KG1 (cell line): ENCODE data around the gene ATP6V1B1.

ENCODE experiments used
- DNase-seq: peaks from one replicate; lab custom pipeline; 2025; lab: John Stamatoyannopoulos, UW

ATP6V1B1 gene

DNA sequence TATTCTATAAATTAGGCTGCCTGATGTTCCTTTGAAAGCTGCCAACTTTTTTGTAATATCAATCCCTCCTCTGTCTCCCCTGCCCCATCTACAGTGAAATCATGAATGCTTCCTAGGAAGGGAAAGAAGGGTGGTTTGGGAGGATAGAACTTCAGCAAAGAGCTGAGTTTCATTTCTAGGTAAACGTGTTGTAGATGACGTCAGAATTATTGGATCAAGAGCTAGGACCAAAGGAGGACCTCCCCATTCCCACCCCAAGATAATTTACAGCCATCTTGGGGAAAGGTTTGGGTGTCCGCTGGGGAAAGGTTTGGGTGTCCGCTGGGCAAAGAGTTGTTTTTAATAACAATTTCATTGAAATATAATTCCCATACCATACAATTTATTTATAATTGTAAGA lies 31.5 kb downstream of the ATP6V1B1 start:
- no peak for DNase-seq

DNA sequence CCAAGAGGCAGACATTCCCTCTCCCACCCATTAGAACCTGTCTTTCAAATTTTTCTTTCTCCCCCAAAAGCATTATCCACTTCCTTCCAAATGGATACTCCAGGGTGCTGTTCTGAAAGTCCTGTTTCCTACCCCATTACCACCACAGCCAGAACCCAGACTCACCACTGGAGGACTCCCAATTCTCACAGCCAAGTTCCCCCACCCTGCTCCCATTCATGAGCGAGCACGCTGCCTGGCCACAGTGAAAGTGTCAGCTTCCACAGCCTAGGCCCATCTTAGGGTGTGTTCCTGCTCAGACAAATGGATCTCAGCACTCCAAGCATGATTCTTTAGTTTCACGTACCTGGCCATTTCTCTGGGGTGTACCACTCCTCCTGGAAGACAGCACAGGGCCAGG lies 38.9 kb downstream of the ATP6V1B1 start:
- no peak for DNase-seq

DNA sequence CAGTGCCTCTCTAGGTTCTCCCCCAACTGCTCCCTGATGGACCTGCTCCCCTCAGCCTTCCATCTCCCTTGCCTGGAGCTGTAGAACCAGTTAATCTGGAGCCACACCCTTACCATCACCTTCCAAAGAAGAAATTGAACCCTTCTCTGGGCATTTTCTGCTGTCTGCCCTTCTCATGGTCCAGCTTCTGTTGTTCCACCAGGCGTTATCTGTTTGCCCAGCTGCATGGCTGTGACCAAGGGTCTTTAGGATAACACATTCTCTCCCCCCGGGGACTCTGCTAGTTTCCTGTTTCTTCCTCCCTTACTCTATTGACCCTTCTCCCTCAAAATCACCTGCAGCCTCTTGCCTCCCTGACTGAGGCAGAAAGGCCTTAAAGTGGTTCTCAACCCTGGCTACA lies 39.5 kb downstream of the ATP6V1B1 start:
- no peak for DNase-seq

DNA sequence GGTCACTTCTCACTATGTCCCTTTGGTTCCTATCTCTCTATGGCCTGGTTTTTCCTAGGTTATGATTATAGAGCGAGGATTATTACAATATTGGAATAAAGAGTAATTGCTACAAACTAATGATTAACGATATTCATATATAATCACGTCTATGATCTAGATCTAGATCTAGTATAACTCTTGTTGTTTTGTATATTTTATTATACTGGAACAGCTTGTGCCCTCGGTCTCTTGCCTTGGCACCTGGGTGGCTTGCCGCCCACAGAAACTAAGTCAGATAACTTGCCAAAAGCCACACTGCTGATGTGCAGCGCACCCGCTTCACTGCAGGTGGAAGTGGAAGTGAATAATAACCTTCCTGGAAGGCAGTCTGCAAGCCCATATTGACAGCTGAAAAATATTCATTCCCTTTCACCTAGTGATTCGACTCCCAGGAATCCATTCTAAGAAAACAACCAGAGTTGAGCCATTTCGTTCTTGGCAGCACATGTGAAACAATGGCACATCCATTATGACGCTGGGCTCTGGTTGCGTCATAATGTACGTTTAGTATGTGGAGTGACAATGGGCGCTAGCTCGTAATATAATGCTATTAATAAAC lies 42.0 kb downstream of the ATP6V1B1 start:
- DNase-seq = no peak

DNA sequence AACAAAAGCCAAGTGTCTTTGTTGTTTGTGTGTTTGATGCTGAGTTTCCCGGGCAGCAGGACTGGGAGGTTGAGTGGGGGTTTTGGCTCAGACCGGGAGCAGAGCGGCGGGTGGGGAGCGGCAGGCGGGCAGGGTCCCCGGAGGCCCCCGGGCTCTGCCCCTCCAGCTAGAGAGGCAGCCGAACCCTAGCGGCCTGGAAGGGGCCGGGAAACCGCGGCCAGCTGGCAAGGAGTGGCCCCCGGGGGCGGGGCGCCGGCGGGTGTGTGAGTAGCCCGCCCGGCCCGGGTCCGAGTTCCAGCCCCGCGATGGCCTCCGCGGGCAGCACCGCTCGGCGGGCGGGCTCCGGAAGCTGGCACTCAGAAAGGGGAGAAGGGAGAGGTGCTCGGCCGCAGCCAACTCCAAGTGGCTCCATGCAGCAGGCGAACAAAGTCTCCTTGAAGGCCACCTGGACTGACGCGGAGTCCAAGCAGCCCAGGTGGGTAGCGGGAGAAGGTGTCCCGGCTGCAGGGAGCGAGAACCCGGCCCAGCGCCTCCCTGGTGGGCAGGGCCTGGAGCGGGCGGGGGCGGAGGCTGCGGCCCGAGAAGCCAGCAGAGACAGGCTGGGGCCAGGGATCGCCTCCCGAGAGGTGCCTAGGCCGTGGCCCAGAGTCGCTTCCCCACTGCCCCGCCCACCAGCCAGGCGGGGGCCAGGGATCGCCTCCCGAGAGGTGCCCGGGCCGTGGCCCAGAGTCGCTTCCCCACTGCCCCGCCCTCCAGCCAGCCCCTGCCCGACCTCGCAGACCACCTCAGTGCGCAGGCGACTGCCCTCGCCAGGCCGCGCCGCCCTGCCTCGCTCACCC lies 42.9 kb downstream of the ATP6V1B1 start, which contains the start of gene ANKRD53:
Gene ANKRD53, plus strand, starts transcription at position 290 of the 839 bp plus-strand sequence. Its CDS starts 16 bp downstream, at position 306.
- no peak for DNase-seq

DNA sequence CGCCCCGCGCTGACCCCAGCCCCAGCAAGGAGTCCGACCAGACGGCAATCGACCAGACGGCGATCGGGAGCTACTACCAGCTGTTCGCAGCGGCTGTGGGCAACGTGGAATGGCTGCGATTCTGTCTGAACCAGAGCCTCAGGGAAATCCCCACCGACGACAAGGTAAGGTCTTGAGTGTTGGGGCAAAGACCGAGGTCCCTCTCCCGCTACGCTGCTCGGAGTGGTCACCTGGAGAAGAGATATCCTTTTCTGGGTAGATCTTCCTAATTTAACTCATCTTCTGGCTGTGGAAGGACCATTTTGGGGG lies 43.4 kb downstream of the ATP6V1B1 start:
- DNase-seq = no peak

DNA sequence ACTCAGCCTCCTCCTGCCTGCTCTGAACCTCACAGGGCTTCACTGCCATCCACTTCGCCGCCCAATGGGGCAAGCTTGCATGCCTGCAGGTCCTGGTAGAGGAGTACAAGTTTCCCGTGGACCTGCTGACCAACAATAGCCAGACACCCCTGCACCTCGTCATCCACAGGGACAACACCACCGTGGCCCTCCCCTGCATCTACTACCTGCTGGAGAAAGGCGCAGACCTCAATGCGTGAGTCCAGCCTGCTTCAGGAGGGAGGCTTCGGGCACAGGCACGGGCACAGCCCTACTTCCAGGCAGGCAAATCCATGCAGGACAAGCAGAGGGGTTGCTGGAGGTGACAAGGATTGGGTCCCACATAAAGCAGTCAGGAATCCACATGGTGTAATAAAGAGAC lies 43.9 kb downstream of the ATP6V1B1 start:
- DNase-seq = no peak

DNA sequence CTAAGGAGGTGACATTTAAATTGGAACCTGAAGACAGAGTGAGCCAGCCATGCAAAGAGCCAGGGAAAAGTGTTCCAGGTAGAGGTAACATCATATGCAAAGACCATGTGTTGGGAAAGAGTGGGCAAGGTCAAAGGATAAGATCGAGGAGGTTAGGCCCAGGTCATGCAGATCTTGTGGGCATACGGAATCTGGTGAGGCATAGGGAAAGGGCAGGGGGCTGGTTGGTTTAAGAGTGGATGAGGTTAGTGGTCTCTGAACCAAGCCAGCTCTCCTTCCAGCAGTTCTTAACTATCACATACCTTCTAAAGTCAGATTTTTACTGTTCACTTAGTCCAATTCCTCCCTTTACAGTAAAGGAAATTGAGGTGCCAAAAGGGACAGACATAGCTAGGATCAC lies 45.7 kb downstream of the ATP6V1B1 start:
- no peak for DNase-seq

DNA sequence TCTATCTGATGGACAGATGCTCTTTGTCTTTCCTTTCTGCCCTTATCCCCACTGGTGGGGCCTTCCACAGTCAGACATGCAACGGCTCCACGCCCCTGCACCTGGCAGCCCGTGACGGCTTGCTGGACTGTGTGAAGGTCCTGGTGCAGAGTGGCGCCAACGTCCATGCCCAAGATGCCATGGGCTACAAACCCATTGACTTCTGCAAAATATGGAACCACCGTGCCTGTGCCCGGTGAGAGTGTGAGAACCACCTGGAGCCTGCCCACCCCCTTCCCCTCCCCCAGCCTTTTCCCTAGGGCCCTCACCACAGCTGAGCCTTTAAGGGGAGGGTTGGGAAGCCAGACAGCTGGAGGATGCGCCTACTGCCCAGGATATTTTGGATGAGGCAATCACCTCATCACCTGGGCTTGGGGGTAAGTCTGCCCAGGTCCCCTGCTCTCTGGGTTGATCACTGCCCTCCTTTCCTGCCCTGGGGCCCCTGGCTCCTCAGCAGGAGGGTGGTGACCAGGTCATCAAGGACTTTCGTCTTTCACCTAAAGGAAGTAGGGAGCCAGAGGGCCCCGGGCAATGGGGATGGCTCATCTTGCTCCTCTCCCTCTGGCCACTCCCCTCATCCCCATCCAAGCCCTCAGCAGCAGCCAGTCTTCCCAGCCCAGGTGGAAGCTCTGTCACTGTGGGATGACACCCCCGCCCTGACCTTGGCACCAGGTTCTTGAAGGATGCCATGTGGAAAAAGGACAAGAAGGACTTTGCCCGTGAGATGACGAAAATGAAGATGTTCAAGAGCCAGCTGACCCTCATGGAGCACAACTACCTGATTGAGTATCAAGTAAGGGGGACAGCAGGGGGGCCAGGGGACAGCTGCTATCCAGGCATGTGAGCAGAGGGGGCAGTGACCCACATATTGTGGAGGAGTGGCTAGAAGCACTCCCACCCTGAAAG lies 46.4 kb downstream of the ATP6V1B1 start:
- DNase-seq = no peak

DNA sequence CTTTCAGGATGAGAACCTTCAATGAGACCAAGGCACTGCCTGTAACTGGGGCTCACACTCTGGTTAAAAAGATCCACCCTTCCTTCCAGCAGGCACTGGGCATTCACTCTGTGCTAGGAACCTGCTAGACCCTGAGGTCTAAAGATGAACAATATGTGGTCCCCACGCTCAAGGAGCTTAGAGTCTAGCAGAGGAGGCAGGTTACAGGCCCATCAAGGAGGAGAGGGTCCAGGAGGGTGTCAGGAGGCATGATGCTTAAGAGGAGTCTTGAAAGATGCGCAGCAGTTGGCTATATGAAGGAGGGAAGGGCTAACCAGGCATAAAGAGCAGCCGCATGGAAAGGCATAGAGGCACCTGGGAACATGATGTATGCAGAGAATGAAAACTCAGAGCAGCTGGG lies 47.3 kb downstream of the ATP6V1B1 start:
- DNase-seq = no peak

DNA sequence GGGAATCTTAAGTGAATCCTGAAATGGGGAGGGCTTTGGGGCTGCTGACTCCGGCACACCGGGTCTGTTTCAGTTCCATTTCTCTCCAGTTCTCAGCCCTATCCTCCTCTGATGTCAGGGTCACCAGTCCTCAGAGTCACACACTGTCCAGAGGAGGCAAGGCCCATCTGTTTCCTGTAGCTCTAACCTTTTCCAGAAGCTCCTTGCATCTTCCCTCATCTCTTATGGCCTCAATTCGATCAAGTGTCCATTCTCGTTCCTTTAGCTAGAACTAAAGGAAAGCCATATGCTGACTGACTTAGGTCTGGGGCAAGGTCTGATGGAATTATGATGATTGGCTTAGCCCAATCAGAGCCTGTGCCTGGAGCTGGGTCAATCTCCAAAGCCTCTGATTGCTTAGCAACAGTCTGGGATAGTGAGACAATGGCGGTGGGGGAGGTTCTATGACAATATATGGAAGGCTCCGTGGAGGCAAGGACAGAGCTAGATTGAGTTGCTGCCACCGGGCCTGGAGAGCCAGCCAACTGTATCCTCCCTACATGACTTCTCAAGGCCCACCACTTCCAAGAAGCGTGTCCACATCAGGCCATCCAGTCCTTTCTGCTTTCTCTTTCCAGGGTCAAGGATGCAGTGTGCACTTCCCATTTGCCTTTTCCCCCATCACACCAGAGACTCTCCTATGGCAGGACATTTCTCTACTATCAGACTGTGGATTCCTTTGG lies 48.0 kb downstream of the ATP6V1B1 start:
- DNase-seq = no peak

DNA sequence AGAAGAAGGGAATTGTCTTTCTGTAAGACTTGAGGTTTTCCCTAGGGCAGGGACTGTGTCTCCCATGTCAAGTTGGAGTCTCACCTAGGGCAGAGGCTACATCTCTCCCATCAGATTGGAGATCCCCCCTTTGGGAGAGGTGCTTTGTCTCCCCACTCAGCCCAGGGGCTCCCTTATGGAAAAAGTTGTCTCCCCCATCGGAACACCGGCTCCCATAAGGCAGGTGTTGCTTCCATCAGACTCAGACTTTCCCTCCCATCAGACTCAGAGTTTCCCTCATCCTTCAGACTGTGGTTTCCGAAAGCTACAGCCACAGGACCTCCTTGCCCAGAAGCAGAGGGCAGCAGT lies 48.5 kb downstream of the ATP6V1B1 start:
- no peak for DNase-seq

DNA sequence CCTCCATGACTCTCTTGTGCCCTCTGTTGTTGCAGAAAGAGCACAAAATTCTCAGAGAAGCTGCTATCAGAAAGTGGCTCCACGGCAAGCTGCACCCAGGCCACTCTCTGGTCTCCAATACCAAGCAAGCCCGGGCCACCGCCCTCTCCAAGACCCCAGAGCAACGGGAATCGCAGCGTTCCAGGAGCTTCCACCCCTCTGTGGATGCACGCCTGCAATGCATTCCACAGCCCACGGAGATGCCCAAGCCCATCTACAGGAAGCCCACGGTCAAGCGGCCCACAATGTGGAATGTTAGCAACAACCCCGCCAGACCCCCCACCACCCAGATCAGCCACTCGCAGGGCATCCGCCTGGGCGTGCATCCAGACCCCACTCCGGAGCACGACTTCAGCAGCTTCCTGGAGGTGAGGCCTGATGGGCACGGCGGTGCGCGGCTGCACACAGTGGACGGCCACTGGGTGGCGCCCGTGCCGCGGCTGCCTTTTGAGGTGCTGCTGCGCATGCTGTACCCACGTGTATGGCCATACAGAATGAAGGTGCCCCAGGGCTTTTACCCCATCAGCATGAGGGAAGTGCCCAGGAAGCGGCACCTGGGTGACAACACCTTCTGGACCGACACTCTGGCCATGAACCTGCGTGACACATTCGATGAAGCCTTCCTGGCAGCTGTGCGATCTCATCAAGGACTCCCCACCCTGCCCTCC lies 49.0 kb downstream of the ATP6V1B1 start:
- no peak for DNase-seq

DNA sequence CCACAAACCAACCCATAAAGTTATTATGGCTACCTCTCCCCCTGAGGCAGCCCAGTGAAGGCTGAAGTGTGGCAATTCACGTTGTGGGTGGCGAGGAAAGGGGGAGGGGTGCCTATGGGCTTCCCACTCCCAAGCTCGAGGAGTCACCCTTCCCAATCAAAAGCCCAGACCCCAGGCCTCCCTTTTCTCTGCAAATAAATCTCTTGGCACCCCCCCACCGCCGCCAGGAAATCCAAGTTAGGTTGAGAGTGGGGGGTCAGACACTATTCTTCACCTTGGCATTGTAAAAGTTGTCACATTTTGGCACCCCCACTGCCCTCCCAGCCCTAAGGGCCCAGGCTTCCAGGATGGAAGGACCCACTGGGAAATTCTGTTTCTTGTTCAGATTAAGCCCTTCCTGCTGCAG lies 49.6 kb downstream of the ATP6V1B1 start:
- DNase-seq = no peak

DNA sequence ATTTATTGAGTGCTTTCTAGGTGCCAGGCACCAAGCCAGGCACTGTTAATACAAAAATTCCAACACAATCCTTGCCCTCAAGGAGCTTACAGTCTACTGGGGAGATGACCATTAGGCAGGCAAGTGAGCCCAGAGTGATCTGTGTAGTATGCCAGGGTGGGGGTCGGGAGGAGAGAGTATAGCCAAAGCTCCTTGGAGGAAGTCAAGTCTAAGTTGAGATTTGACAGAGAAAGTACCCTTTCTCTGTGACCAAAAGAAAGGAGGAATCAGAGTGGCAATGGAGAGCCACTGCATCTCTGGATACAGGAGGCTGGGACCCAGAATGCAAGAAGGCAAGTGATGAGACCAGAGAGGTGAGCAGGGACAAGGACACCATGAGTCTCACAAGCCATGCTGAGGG lies 50.3 kb downstream of the ATP6V1B1 start:
- DNase-seq = no peak

DNA sequence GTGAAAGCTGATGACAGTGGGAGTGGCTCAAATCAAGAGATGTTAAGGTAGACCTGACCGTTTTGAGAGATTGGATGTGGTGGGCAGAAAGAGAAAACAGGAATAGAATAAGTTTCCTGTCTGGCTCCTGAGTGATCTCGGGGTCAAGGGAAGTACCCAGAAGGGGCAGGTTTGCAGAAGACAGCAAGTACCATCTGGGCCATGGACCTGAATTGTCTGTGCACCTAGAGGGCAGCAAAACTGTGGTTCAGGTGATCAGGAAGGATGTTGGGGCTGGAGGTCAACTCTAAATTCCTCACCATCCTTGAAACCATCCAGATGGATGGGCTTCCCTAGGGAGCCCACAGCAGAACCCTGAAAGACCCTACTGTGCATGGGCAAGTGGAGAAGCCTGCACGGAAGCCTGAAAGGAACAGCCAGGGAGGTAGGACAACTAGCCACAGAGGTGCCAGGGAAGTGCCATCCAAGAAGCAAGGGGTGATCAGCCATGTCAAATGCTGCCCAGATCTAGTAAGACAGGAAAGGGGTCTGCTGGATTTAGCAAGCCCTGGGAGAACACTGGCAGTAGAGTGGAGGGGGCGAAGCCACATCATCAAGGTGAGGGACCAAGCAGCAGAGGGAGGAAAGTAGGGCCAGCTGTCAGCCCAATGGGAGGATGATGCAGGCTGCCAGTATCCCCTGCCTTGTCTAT lies 50.9 kb downstream of the ATP6V1B1 start:
- no peak for DNase-seq

DNA sequence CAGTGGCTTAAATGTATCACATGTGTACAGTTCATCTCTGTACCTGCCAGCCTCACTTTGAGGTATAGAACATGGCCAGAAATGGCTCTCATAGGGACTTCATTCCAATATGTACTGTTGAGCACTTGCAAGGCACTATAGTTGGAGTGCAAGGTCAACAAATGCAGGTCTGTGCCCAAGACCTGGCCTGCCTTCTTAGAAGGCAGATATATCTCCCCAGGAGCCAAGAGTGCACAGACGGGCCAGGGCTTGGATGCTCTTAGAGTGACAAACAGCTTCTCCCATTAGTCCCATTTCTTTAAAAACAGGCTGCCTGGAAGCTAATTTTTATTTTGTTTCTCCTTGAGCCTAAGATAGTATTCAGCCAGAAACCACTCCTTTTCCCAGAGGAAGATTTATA lies 51.7 kb downstream of the ATP6V1B1 start:
- DNase-seq = no peak

DNA sequence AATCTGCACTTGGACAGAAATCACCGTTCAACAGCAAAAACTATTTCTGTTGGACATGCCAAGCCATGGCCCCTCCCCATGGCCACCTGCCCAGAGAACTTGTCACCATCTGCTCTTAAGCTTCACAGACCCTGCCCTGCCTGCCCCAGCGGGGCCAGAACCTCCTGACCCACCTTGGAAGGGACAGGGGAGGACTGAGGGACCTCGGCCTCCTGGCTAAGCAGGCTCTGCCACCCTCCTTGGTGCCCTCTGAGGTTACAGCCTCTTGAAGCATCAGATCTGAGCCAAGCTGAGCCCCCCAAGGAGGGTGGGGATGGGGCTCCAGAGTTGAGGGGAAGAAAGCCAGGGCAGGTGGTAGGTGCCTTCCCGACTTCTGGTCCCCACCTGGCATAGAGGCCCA lies 52.5 kb downstream of the ATP6V1B1 start:
- no peak for DNase-seq

DNA sequence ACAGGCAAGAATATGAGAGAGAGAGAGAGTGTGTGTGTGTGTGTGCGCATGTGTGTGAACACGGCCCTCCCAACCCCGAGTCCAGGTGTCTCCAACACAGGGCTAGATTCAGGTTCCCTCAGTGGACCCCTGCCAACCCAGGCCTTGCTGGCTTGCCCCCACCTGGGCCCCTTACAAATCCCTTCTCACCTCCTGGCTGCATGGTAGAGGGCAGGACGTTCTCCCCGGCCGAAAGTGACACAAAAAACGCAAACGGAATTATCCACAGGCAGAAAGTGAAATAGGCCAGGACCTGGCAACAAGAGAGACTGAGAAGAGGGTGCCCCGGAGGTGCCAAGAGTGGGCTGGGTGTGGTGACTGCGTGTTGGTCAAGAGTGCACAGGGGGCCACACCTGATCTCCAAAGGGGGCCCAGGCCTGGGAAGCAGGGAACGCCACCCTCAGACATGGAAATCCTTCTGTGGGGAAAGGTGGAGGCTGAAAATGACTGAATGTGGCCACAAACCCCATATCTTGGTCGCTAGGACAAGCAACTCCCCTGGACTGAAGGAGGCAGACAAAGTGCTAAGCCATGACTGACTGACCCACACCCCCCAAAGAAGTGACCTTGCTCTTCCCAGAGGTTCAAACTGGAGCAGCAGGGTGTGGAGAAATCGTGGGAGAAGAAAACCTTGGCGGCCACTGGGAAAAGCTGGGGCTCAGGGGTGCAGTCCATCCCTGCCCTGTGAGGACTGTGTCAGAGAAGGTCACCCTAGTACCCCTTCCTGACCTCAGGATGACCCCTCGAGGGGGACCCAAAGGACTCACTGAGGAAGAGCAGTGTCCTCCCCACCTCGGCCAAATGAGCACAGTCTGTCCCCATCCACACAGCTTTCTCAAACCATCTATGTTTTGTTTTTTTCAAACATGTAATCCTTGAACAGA lies 53.3 kb downstream of the ATP6V1B1 start:
- DNase-seq = no peak

DNA sequence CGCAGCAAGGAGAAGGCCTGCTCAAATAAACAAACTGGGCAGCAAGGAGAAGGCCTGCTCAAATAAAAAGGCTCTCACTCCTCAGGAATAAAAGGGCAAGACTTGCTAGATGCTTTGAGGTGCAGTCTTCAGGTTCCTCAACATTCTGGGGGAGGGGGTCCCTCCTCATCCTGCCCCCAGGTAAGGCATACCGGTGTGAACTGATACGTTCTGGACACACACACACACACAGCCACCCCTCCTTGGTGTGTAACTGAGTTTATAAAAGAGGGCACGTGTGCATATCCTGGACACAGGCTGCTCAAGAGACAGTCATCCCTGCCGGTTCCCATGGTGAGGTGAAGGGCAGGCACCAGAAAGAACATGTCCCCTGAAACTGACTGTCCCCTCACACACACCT lies 54.5 kb downstream of the ATP6V1B1 start:
- no peak for DNase-seq
